ENCODE measurements around the gene URB1. TPM values are rescaled to one million over a fixed set of nuclear protein-coding genes. Genes with fewer than 3 reads are reported as not detected.

URB1 gene
- total RNA-seq, 4 donors from 2014 or later = 6.4 to 8.7 (median 7.3) TPM

- 97% methylated on average over 8 of the region's 12 CpGs; no CpG with 5 or more reads in 1 of the 2 donors for WGBS, 2 donors (ENCODE audit: low coverage in 1 of 2)
- in situ Hi-C loops (cut with MboI; ENCODE audit: low pct_ligation_motif_present in 1 of 4, low pct_unique_long_range_greater_than_20kb in 1 of 4, low sequenced_read_pairs in 3 of 4) (no loop called here), intact Hi-C loops (cut with DNase I; ENCODE audit: low total_unique reads) (no loop called here)
- no peak for TF ChIP-seq EP300 (IDR thresholded peaks at IDR 0.05; ENCODE audit: low read depth)
- TF ChIP-seq POLR2AphosphoS5 (IDR thresholded peaks at IDR 0.05) = no peak
- TF ChIP-seq, protein P1, sequence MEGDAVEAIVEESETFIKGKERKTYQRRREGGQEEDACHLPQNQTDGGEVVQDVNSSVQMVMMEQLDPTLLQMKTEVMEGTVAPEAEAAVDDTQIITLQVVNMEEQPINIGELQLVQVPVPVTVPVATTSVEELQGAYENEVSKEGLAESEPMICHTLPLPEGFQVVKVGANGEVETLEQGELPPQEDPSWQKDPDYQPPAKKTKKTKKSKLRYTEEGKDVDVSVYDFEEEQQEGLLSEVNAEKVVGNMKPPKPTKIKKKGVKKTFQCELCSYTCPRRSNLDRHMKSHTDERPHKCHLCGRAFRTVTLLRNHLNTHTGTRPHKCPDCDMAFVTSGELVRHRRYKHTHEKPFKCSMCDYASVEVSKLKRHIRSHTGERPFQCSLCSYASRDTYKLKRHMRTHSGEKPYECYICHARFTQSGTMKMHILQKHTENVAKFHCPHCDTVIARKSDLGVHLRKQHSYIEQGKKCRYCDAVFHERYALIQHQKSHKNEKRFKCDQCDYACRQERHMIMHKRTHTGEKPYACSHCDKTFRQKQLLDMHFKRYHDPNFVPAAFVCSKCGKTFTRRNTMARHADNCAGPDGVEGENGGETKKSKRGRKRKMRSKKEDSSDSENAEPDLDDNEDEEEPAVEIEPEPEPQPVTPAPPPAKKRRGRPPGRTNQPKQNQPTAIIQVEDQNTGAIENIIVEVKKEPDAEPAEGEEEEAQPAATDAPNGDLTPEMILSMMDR (IDR thresholded peaks at IDR 0.05) = no peak
- TF ChIP-seq POLR2A (IDR thresholded peaks at IDR 0.05) = no peak
- H3K4me1 ChIP-seq = no peaks in the 10 kb centered on the region
- peaks cover 0 to 66% (median 18%) of the 10 kb centered on the region in 4 donors for H3K36me3 ChIP-seq
- H3K27me3 ChIP-seq = no peaks in the 10 kb centered on the region
- no peak overlapping the region for H3K4me3 ChIP-seq
- H3K27ac ChIP-seq = no peak overlapping the region
- H3K9me3 ChIP-seq = peaks cover 0 to 6% of the 10 kb centered on the region in 2 donors
- DNase-seq = no peak
Observed at GRCh38 chr21:32347351-32347750, 45.5 kb downstream of the URB1 start.

- DNase-seq = no peak
- Histone ChIP-seq H3K4me3 (no peak overlapping the region), H3K27ac (no peak overlapping the region), H3K36me3 (peaks cover 0 to 63% (median 17%) of the 10 kb centered on the region in 4 donors), H3K9me3 (peaks cover 0 to 6% of the 10 kb centered on the region in 2 donors), H3K4me1 (no peaks in the 10 kb centered on the region), H3K27me3 (no peaks in the 10 kb centered on the region)
- in situ Hi-C loops (cut with MboI; ENCODE audit: low pct_ligation_motif_present in 1 of 4, low pct_unique_long_range_greater_than_20kb in 1 of 4, low sequenced_read_pairs in 3 of 4) (no loop called here), intact Hi-C loops (cut with DNase I; ENCODE audit: low total_unique reads) (no loop called here)
- no peak for TF ChIP-seq EP300 (IDR thresholded peaks at IDR 0.05; ENCODE audit: low read depth)
- no peak for TF ChIP-seq POLR2A (IDR thresholded peaks at IDR 0.05)
- TF ChIP-seq, protein P1 (IDR thresholded peaks at IDR 0.05) = no peak
- no peak for TF ChIP-seq POLR2AphosphoS5 (IDR thresholded peaks at IDR 0.05)
- WGBS, 2 donors (ENCODE audit: low coverage in 1 of 2) = 97% methylated on average over 14 of the region's 14 CpGs; no CpG with 5 or more reads in 1 of the 2 donors
Observed at GRCh38 chr21:32346951-32347350, 45.9 kb downstream of the URB1 start.

DNA sequence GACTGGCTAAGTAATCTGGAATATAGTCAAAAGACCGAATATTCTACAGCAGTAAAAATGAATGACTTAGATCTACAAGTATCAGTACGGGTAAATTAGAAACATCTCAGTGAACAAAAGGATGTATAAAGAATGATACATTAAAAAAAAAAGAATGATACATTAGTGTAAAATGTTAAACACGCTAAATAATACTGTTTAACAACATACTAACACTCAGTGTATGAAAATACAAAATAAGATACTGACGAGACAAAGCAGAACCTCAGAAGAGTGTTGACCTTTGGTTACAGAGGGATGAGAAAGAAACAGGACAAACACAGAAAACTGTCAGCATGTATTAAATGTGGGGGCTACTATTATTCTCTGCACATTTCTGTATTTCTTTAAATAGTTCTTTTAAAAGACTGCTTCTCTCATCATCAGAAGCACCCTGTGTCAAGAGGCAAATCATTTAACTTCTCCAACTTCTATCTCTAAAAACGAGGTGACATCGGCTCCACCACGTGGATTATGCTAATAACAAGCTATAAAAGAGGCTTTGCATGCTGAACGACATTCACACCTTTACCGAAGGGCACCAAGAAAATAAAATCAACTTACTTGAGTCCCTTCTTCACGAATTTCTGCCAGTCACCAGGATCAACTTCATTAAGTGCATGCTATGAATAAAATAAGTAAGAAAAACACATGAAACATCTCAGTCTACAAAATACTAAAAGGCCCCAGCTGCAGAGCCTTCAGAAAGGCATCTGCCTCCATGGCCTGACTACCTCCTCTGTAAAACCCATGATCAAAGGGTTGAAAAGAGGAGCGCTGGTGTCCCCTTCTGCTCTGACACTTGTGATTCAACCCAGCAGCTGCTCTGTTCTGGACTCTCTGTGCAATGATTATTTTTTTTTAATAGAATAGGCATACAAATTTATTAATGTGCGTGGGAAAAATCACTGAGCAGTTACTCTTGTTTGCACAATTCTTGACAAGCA lies 51.7 kb downstream of the URB1 start:
- no peak overlapping the region for H3K27ac ChIP-seq
- no peak for TF ChIP-seq POLR2A (IDR thresholded peaks at IDR 0.05)
- TF ChIP-seq, protein P1 (IDR thresholded peaks at IDR 0.05) = no peak
- TF ChIP-seq EP300 (IDR thresholded peaks at IDR 0.05; ENCODE audit: low read depth) = no peak
- TF ChIP-seq POLR2AphosphoS5 (IDR thresholded peaks at IDR 0.05) = no peak
- H3K9me3 ChIP-seq = peaks cover 0 to 6% of the 10 kb centered on the region in 2 donors
- no peak for DNase-seq
- WGBS, 2 donors (ENCODE audit: low coverage in 1 of 2) = 68 to 74% methylated on average over 11 to 12 of the region's 12 CpGs
- in situ Hi-C loops (cut with MboI; ENCODE audit: low pct_ligation_motif_present in 1 of 4, low pct_unique_long_range_greater_than_20kb in 1 of 4, low sequenced_read_pairs in 3 of 4) = no loop called here
- H3K4me3 ChIP-seq = no peak overlapping the region
- H3K4me1 ChIP-seq = no peaks in the 10 kb centered on the region
- peaks cover 1 to 48% (median 14%) of the 10 kb centered on the region in 4 donors for H3K36me3 ChIP-seq
- intact Hi-C loops (cut with DNase I; ENCODE audit: low total_unique reads) = no loop called here
- H3K27me3 ChIP-seq = no peaks in the 10 kb centered on the region

- Histone ChIP-seq H3K4me3 (no peak overlapping the region), H3K27ac (no peak overlapping the region), H3K9me3 (no peaks in the 10 kb centered on the region), H3K4me1 (no peaks in the 10 kb centered on the region), H3K27me3 (no peaks in the 10 kb centered on the region), H3K36me3 (peaks cover 1 to 26% (median 7%) of the 10 kb centered on the region in 4 donors)
- TF ChIP-seq POLR2AphosphoS5 (IDR thresholded peaks at IDR 0.05) (no peak), EP300 (IDR thresholded peaks at IDR 0.05; ENCODE audit: low read depth) (no peak), POLR2A (IDR thresholded peaks at IDR 0.05) (no peak)
- TF ChIP-seq, protein P1 (IDR thresholded peaks at IDR 0.05) = no peak
- intact Hi-C loops (cut with DNase I; ENCODE audit: low total_unique reads) = no loop called here
- in situ Hi-C loops (cut with MboI; ENCODE audit: low pct_ligation_motif_present in 1 of 4, low pct_unique_long_range_greater_than_20kb in 1 of 4, low sequenced_read_pairs in 3 of 4) = no loop called here
- WGBS, 2 donors (ENCODE audit: low coverage in 1 of 2) = 96% methylated on average over 17 to 23 of the region's 23 CpGs
- no peak for DNase-seq
Observed at GRCh38 chr21:32338209-32338921, 54.4 kb downstream of the URB1 start.

Data from transverse colon (tissue), 4 donors.